ENCODE results near the gene IL1RAPL2.
"Not testable (repeated sequence)": the region's sequence is repeated elsewhere in the genome, so short reads cannot be mapped to it uniquely, and the experiment has no call there.

The IL1RAPL2 gene

GRCh38 chrX:105645667-105646357 is 1079.8 kb downstream of the IL1RAPL2 start:
- DNase-seq, result no peak

DNA sequence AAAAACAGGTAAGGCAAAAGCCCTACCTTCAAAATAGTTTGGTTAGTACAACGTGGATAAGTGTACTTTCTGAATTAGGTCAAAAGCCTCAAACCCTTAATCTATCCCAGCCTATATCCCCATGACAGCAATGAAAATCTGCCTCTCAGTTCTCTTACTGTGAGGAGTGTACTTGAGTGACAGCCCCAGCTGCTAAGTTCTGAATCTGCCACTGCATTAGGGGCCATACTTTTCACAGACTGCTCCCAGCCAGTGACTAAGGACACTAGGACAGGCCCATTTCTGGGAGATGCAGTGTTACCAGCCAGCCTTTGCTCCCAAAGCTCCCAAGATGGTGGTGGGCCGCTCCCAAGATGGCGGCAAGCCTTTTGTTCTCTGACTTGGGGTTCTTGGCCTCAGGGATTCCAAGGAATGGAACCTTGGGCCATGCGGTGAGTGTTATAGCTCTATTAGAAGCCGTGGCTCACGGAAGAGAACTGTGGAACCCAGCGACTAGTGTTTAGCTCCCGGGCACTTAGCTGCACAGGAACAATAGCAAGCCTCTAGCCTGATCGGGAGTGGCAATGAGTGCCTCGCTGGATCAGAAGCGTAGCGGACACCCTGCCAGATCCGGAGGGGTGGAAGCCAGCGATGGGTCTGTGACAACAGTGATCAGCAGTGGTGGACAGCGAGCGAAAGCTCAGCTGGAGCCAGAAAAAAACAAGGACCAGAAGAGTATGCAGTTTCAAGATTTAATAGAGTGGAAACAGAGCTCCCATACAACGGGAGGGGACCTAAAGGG is 1080.8 kb downstream of the IL1RAPL2 start:
- DNase-seq, result no peak

DNA sequence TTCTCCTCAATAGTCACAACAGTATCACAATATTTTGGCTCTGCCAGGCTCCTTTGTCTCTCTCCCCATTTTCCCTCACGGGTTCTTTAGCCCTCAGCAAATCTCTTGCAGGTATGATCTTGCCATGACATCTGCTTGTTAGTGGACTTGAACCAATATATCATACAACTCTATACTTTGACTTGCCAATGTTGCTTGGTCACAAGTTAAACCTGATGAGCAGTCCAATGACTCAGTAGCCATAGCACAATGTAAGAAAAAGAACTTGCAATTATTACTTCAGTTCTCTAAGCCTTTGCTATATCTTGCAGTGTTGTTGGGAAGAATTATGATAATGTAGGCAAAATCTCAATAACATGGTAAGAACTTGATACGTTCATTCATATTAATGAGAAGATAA is 1081.8 kb downstream of the IL1RAPL2 start:
- no peak for DNase-seq

DNA sequence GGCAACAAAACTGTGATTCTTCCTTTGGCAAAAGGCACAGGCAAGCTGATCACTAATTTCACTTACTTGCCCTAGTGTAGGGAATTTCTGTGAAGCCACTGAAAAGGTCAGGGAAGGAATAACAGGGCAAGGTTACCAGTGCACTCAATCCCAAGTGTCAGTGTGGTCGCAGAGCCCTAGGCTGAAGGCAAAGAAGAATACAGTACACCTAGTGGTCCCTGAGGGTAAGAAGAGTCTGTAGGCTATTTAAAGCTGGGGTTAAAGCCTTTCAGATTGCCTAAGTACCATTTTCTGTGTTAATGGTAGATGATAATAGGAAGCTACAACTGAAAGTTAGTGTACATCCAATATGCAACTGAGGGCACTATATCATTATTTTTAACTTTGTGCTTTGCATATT is 1082.7 kb downstream of the IL1RAPL2 start:
- no peak for DNase-seq

- no peak for DNase-seq
Observed at GRCh38 chrX:105650577-105650976, 1084.6 kb downstream of the IL1RAPL2 start.

DNA sequence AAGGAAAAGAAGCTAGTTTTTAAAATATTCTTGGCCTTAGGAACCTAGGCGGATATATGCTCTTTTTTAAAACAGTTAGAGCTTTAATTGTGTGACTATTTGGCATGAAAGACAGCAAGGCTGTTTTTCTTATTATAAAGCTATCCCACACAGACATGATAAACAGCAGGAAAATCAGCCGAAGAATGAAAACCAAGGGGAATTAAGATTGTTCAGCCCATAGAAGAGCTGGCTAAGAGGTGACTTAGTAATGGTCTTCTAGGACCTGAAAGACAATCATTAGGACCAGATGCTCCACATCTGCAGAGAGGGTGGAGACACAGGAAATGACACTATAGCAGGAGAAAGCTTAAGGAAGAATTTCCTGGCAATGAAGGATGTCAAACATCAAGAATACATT is 1085.0 kb downstream of the IL1RAPL2 start:
- no peak for DNase-seq

DNA sequence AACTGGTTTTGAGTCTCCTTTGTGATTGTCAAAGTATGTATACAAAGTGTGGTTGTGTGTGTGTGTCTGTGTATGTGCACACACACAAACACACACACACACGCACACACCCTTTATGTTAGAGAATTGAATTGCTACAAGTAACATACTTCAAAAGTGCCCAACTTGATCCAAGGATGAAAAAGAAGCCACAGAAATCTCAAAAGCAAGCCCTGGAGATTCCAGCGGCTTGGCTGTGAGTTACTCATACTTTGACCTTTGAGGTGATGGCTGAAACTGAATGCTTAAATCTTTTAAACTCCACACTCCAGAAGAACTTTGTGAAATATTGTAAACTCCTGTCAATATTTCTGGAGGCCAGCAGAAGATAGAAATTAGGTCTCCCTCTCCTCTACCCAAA is 1087.9 kb downstream of the IL1RAPL2 start:
- no peak for DNase-seq

DNA sequence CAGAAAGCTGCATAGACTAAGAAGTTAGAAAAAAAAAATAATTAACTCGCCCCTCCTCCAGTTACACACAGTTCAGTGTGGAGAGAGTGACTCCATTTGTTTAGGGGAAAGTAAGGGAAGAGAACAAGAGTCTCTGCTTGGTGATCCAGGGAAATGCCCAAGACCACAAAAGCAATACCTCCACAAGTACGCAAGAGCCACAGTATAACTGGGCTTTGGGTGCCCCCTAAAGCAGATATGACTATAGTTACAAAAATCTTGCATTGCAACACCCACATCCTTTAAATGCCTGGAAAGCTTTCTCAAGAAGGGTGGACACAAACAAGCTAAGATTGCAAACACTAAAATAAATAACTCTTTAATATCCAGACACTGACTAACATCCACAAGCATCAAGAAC is 1092.1 kb downstream of the IL1RAPL2 start:
- no peak for DNase-seq

DNA sequence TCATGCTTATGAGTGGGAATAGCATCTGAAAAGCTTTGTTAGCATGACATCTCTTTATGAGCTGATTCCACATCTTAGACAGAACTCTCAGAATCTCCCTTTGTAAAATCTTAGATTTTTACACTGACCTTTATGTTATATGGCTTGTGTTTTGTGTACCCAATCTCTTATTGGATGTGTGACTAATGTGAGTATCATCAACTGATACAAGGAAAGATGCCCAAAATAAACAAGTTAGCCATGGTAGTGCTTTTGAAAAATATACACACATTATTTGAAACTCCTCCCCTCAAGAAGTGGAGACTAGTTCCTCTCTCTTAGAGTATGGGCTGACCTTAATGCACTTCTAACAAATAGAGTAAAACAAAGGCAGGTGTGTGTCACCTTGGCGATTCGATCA is 1096.2 kb downstream of the IL1RAPL2 start:
- no peak for DNase-seq

DNA sequence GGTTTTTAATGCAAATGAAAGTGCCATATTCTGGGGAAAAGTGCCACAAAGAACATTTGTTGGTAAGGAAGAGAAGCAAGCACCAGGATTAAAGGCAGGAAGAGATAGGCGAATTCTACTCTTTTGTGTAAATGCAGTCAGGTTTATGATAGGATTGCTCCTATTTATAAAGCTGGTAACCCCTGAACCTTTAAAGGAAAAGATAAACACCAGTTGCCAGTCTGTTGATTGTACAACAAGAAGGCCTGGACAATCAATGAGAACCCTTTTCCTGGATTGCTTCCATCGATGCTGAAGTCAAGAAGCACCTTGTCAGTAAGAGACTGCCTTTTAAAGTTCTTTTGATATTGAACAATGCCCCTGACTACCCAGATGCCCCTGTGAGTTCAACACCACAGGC is 1098.2 kb downstream of the IL1RAPL2 start:
- DNase-seq, result no peak

- not testable (repeated sequence) for DNase-seq
Observed at GRCh38 chrX:105684288-105684687, 1118.3 kb downstream of the IL1RAPL2 start.

DNA sequence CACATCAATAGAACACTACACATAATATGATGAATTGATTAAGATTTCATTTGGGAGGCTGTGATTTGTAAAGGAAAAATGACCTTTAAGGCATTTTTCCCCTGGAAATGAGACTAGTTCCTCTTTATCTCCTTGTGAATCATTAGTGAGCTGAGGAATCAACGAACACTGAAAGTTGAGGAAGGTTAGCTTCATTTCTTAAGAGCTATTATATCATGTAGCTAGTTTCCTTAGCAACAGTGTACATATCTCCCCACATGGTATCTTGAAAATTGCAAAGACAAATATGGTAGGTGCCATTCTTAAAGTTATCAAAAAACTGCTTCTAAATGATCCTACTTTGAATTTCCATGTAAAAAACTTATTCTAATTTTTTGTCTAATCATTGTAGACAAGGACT is 1128.8 kb downstream of the IL1RAPL2 start:
- no peak for DNase-seq

- no peak for DNase-seq
Observed at GRCh38 chrX:105695451-105695850, 1129.5 kb downstream of the IL1RAPL2 start.

DNA sequence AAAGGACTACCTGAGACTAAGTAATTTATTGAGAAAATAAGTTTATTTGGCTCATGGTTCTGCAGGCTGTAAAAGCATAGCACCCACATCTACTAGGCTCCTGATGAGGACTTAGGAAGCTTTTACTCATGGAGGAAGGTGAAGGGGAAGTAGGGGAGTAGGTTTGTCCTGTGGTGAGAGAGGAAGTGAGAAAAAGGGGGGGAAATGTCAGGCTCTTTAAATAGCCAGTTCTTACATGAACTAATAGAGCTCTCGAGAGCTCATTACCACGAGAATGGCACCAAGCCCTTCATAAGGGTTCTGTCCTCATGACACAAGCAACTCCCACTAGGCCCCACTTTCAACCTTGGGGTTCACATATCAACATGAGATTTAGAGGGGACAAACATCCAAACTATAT is 1130.9 kb downstream of the IL1RAPL2 start:
- DNase-seq, result no peak

DNA sequence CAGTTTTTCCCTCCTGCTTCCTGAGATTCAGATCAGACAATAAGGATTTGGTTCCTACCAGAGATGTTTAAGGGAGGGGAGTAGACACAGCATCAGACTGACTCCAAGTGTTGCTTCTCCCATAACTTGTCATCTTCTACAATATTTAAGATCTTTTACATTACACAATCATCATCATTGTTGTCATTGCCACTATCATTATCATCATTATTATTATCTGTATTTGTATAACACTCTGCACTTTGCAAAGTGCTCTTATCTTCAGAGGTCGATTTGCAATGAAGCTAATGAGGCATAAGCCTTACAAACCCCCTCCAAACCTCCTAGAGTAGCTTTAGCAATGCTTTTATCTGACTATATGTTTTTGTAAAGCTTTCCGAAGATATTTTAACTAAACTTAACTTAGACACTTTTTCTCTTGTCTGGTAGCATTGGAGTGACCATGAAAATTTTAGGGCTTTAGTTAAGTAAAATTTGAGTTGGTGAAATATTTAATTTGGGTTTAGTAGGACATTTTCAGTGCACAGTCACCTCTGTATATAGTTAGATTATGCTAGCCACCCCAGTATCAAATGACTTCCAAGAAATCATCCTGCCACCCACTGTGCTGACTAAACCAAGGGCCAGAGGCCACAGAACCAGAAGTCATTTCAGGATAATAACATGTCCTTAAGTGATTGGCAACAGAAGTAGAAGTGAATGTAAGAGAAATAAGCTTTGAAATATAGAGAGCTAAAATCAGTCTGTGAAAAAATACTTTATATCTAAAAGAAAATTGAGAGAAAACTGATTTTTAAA is 1132.2 kb downstream of the IL1RAPL2 start:
- DNase-seq, result no peak

- DNase-seq, result no peak
Observed at GRCh38 chrX:105700331-105700730, 1134.3 kb downstream of the IL1RAPL2 start.

GRCh38 chrX:105701310-105702052 is 1135.5 kb downstream of the IL1RAPL2 start:
- DNase-seq, result no peak

GRCh38 chrX:105703876-105704275 is 1137.9 kb downstream of the IL1RAPL2 start:
- no peak for DNase-seq

GRCh38 chrX:105706041-105706440 is 1140.0 kb downstream of the IL1RAPL2 start:
- no peak for DNase-seq

GRCh38 chrX:105711805-105712204 is 1145.8 kb downstream of the IL1RAPL2 start:
- DNase-seq, result no peak

GRCh38 chrX:105715746-105716145 is 1149.7 kb downstream of the IL1RAPL2 start:
- no peak for DNase-seq

DNA sequence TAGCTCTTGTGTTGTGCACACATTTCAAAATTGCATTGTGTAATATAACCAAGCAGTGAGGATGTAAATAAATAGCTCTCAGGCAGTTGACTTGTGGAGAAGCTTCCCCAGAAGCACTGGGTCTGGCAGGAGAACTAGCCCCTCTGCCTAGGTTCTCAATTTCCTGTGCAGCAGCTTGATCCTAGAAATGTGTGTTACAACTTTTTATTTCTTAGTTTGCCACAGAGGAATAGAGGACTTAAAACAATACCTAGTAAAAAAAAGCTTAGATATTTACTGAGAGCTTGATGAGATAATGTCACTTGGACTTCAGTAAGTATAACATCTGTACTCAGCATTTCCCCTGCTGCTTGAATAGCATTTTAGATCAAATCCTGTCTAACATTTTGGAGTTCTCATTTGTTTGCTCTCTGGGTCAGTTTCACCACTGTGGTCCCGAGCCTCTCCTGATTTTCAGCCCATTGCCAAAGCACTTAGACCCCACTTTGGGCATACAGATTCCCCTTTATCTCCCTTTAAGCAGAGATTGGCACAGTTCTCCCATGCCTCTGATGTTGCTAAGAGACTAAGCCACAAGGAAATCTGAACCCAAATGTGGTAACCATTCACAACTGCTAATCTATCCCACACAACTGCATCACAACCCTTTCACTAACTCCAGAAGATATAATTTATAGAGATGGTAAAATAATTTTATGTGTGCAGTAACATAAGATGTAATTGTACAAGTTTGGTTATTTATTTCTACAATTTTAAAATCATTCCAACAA is 1158.2 kb downstream of the IL1RAPL2 start:
- DNase-seq, result no peak

Measured in NCI-H2029 (cell line).